IMR-90 (cell line): ENCODE results near the gene SPON1. TPM values are rescaled to one million over a fixed set of nuclear protein-coding genes. Genes with fewer than 3 reads are reported as not detected.

ENCODE experiments used
- ATAC-seq: fragments of 200-7000 bp; cut with Tn5 transposase; 2 replicates; pipeline ENCODE4 v1.9.1; 2020; ENCODE audit warnings: low read depth, mild to moderate bottlenecking, moderate library complexity
- BruUV-seq: library from RNA; stranded (reverse); fragments of 400-500 nt; replicated peaks from 2 replicates; lab custom pipeline; 2021; lab: Mats Ljungman, UMichigan
- CTCF ChIA-PET: fragments of 300-600 bp; formaldehyde crosslinking; extraction: SDS; loops from one replicate; lab custom pipeline; 2021; ENCODE audit warnings: antibody characterized with exemption; lab: Yijun Ruan, JAX
- POLR2A ChIA-PET: fragments of 300-600 bp; sonication (Branson Sonifier 250); formaldehyde crosslinking; loops from one replicate; lab custom pipeline; 2022; ENCODE audit warnings: antibody characterized with exemption; ENCODE audit not compliant: unreplicated experiment; lab: Charles Lee
- DNase-seq: peaks from one replicate; pipeline ENCODE4 v3.0.0; 2013
- H2AFZ ChIP-seq: replicated peaks from 2 replicates; pipeline ENCODE3; 2013; ENCODE audit warnings: low read length, mild to moderate bottlenecking; ENCODE audit not compliant: poor library complexity
- H2AK5ac ChIP-seq: 2 replicates; pipeline ENCODE4 v1.6.1; 2013; ENCODE audit warnings: low read depth, low read length, inconsistent platforms
- H2AK9ac ChIP-seq: replicated peaks from 2 replicates; pipeline ENCODE3; 2013; ENCODE audit warnings: mild to moderate bottlenecking, low read depth, low read length, moderate library complexity; ENCODE audit not compliant: poor library complexity
- H2BK120ac ChIP-seq: 2 replicates; pipeline ENCODE4 v1.6.1; 2013; ENCODE audit warnings: low read depth, low read length, inconsistent platforms
- H2BK15ac ChIP-seq: 3 replicates; pipeline ENCODE4 v1.6.1; 2013; ENCODE audit warnings: low read depth, low read length, inconsistent platforms
- H2BK20ac ChIP-seq: 2 replicates; pipeline ENCODE4 v1.6.1; 2013; ENCODE audit warnings: low read depth, mild to moderate bottlenecking, inconsistent platforms, low read length, moderate library complexity
- H2BK5ac ChIP-seq: 2 replicates; pipeline ENCODE4 v1.6.1; 2013; ENCODE audit warnings: mild to moderate bottlenecking, low read depth, low read length, inconsistent platforms; ENCODE audit not compliant: poor library complexity, severe bottlenecking
- H3K14ac ChIP-seq: replicated peaks from 2 replicates; pipeline ENCODE4 v1.6.1; 2013; ENCODE audit warnings: low read depth, low read length, inconsistent platforms
- H3K18ac ChIP-seq: 2 replicates; pipeline ENCODE4 v1.6.1; 2013; ENCODE audit warnings: low read depth, low read length, control low read depth
- H3K23ac ChIP-seq: 2 replicates; pipeline ENCODE4 v1.6.1; 2013; ENCODE audit warnings: low read depth, low read length, inconsistent platforms
- H3K27ac ChIP-seq: 2 replicates; pipeline ENCODE4 v1.5.1; 2013; ENCODE audit warnings: mild to moderate bottlenecking, control low read depth, low read length; ENCODE audit not compliant: insufficient read depth
- H3K27me3 ChIP-seq: 2 replicates; pipeline ENCODE4 v1.6.1; 2013; ENCODE audit warnings: low read length; ENCODE audit not compliant: control insufficient read depth, insufficient read depth
- H3K36me3 ChIP-seq: 2 replicates; pipeline ENCODE4 v1.6.1; 2013; ENCODE audit warnings: low read length, mixed read lengths; ENCODE audit not compliant: control insufficient read depth, insufficient read depth
- H3K4ac ChIP-seq: 2 replicates; pipeline ENCODE4 v1.6.1; 2013; ENCODE audit warnings: low read depth, low read length, inconsistent platforms
- H3K4me1 ChIP-seq: 2 replicates; pipeline ENCODE4 v1.6.1; 2013; ENCODE audit warnings: low read length, mixed read lengths; ENCODE audit not compliant: control insufficient read depth, insufficient read depth
- H3K4me2 ChIP-seq: 2 replicates; pipeline ENCODE4 v1.6.1; 2013; ENCODE audit warnings: low read depth, mild to moderate bottlenecking, control low read depth, low read length, moderate library complexity
- H3K4me3 ChIP-seq: 2 replicates; pipeline ENCODE4 v1.5.1; 2013; ENCODE audit warnings: low read depth, mild to moderate bottlenecking, control low read depth, low read length, moderate library complexity; ENCODE audit not compliant: insufficient read depth
- H3K56ac ChIP-seq: 2 replicates; pipeline ENCODE4 v1.6.1; 2013; ENCODE audit warnings: low read length, inconsistent platforms; ENCODE audit not compliant: insufficient read depth; ENCODE audit errors: extremely low read depth
- H3K79me1 ChIP-seq, 2 experiments: 2 replicates each; pipeline ENCODE4 v1.6.1; 2013; ENCODE audit warnings: low read length in 2 of 2, inconsistent platforms in 1 of 2, low read depth in 1 of 2
- H3K9ac ChIP-seq: 2 replicates; pipeline ENCODE4 v1.6.1; 2013; ENCODE audit warnings: low read depth, low read length, control low read depth
- H3K9me1 ChIP-seq: 2 replicates; pipeline ENCODE4 v1.6.1; 2013; ENCODE audit warnings: low read length, inconsistent platforms; ENCODE audit not compliant: insufficient read depth
- H3K9me3 ChIP-seq: 2 replicates; pipeline ENCODE4 v1.6.1; 2013; ENCODE audit warnings: low read length; ENCODE audit not compliant: control insufficient read depth, insufficient read depth
- H4K20me1 ChIP-seq: 2 replicates; pipeline ENCODE4 v1.6.1; 2013; ENCODE audit warnings: low read length, inconsistent platforms; ENCODE audit not compliant: insufficient read depth
- H4K5ac ChIP-seq: 2 replicates; pipeline ENCODE4 v1.6.1; 2013; ENCODE audit warnings: mild to moderate bottlenecking, low read depth, low read length, control low read depth
- H4K8ac ChIP-seq, 2 experiments: 2 replicates each; pipeline ENCODE4 v1.6.1; 2013; ENCODE audit warnings: low read depth in 2 of 2, low read length in 2 of 2, control low read depth in 1 of 2, inconsistent platforms in 1 of 2
- H4K91ac ChIP-seq: 2 replicates; pipeline ENCODE4 v1.6.1; 2013; ENCODE audit warnings: low read depth, low read length, inconsistent platforms; ENCODE audit not compliant: insufficient read depth
- CEBPB ChIP-seq: IDR thresholded peaks from 2 replicates; pipeline ENCODE4 v1.6.1; 2012; ENCODE audit warnings: low read depth, low read length, improper control_type of control experiment
- MAFK ChIP-seq: IDR thresholded peaks from 2 replicates; pipeline ENCODE4 v1.6.1; 2012; ENCODE audit warnings: low read depth, low read length, improper control_type of control experiment
- WGBS, 2 experiments: methylation state at CpG; one replicate each; pipeline versions ENCODE4 v1.1.5 to v1.1.7; 2013; ENCODE audit warnings: missing lambda C conversion rate in 2 of 2; ENCODE audit not compliant: insufficient read length in 1 of 2; ENCODE audit errors: extremely low coverage in 2 of 2; 5-methylcytosine and 5-hydroxymethylcytosine counted together
- dilution Hi-C: fragments of 300-500 bp; cut with HindIII; formaldehyde crosslinking; loops from one replicate; pipeline ENCODE4 v1.14.3; 2018; ENCODE audit warnings: low sequenced_read_pairs; ENCODE audit not compliant: unreplicated experiment
- in situ Hi-C: fragments of 300-500 bp; cut with MboI; formaldehyde crosslinking; loops from 3 replicates; pipeline ENCODE4 v1.14.3; 2019; ENCODE audit warnings: low sequenced_read_pairs, inconsistent platforms, mixed read lengths
- intact Hi-C: fragments of 100-400 bp; cut with micrococcal nuclease; formaldehyde crosslinking; loops from 2 replicates; pipeline ENCODE4 v1.10.0; 2022
- polyA plus RNA-seq, 3 experiments: library from polyadenylated mRNA; depleted of rRNA; stranded (reverse); fragments of >200 nt; gene quantifications; 2 replicates each; pipeline ENCODE4 v1.2.3, GENCODE V29; 2012; ENCODE audit warnings: low replicate concordance in 1 of 3
- total RNA-seq: library from RNA; depleted of rRNA; stranded (reverse); fragments of >200 nt; gene quantifications from 2 replicates; pipeline ENCODE4 v1.2.3, GENCODE V29; 2012
- TF ChIP-seq, protein P1 (sequence below): fragments of 150-350 bp; IDR thresholded peaks from 2 replicates; pipeline ENCODE4 v1.6.1; 2017; ENCODE audit warnings: mild to moderate bottlenecking, antibody characterized with exemption, low read length, low read depth

SPON1 gene
- total and polyA plus RNA-seq, 2 of the 4 experiments (the other 2 are of a cell fraction) = 0.62 to 0.72 TPM

DNA sequence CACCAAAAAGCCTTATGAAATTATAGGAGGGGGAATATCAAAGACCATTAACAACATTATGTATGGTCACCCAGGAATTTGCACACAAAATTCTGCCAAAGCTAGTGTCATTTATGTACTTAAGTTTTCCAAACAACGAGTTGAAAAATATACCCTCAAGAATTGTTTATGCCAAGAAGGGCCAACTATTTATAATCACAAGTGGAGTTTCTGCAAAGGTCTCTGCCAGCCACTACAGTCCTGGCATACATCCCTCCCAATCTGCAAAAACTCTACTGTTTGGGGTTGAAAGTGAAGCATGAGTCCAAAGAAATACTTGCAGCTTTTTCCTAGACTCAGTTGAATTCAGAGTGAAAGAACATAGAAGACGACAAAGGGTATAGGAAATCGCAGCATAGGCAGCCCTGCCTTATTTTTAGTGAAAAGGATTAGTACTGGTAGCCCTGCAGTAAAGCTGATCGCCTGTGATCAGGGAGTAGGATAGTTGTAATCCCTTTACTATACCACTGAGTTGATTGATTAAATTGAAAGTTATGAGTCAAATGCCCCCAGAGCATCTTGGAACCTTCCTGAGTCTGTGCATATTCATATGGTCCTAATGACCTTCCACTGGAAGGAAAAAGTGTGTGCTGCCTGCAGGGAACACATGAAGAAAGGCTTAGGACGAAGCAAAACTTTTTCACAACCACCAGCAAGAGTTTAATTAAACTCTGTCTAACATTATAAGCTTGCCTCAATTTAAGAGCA, 144.0 kb downstream of the SPON1 start:
- dilution Hi-C loops (no loop called here), in situ Hi-C loops (no loop called here), intact Hi-C loops (no loop called here)
- no peak overlapping the region for H3K9ac ChIP-seq
- H2BK5ac ChIP-seq = no peak overlapping the region
- TF ChIP-seq MAFK (no peak), CEBPB (no peak)
- TF ChIP-seq, protein P1, sequence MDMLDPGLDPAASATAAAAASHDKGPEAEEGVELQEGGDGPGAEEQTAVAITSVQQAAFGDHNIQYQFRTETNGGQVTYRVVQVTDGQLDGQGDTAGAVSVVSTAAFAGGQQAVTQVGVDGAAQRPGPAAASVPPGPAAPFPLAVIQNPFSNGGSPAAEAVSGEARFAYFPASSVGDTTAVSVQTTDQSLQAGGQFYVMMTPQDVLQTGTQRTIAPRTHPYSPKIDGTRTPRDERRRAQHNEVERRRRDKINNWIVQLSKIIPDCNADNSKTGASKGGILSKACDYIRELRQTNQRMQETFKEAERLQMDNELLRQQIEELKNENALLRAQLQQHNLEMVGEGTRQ = no peak
- no peaks in the 10 kb centered on the region for H3K9me1 ChIP-seq
- no peaks in the 10 kb centered on the region for H3K4me1 ChIP-seq
- ATAC-seq (no peak), DNase-seq (no peak)
- no peak overlapping the region for H3K4me2 ChIP-seq
- no peak overlapping the region for H3K4me3 ChIP-seq
- no peak overlapping the region for H3K23ac ChIP-seq
- no peaks in the 10 kb centered on the region for H3K79me1 ChIP-seq
- ChIA-PET POLR2A (no interaction called here), CTCF (no interaction called here)
- H2AFZ ChIP-seq = no peak overlapping the region
- no peaks in the 10 kb centered on the region for H4K20me1 ChIP-seq
- H4K91ac ChIP-seq = no peak overlapping the region
- BruUV-seq = no TSS peak
- WGBS, 2 experiments = no CpG with 5 or more reads among the region's 5 CpGs
- no peak overlapping the region for H2AK9ac ChIP-seq
- H3K56ac ChIP-seq = no peak overlapping the region
- no peak overlapping the region for H2BK20ac ChIP-seq
- H2BK15ac ChIP-seq = no peak overlapping the region
- H3K4ac ChIP-seq = no peak overlapping the region
- no peak overlapping the region for H3K18ac ChIP-seq
- no peak overlapping the region for H4K8ac ChIP-seq
- H3K36me3 ChIP-seq = no peaks in the 10 kb centered on the region
- no peaks in the 10 kb centered on the region for H3K9me3 ChIP-seq
- H2AK5ac ChIP-seq = no peak overlapping the region
- H2BK120ac ChIP-seq = no peak overlapping the region
- no peak overlapping the region for H3K27ac ChIP-seq
- H3K14ac ChIP-seq = no peak overlapping the region
- no peaks in the 10 kb centered on the region; the same call in 1 of the 2 replicates for H3K27me3 ChIP-seq
- H4K5ac ChIP-seq = no peak overlapping the region
